ENCODE results near the gene DPEP2NB. TPM values are rescaled to one million over a fixed set of nuclear protein-coding genes. Genes with fewer than 3 reads are reported as not detected.
A peak's percentile ranks its signal among the peaks of the same experiment; 100 is the strongest.

The DPEP2NB gene
- total RNA-seq, 1 donor from 2014 or later = not detected

- POLR2A ChIA-PET = interaction anchor here (0.6 to 4.1 kb wide), 8 partner anchors 13 to 92 kb away, joined by 3 to 26 read pairs (median 8); partner anchors contain the start of genes DDX28, DUS2 and PSMB10
- no peak for DNase-seq
- ATAC-seq (ENCODE audit: low read depth) = no peak
- Mint-ChIP-seq H3K27me3 (no peaks in the 10 kb centered on the region), H3K9me3 (no peaks in the 10 kb centered on the region), H3K4me3 (peak overlapping the region; percentile 32), H3K36me3 (ENCODE audit: low read depth) (peaks cover 9% of the 10 kb centered on the region), H3K27ac (peak overlapping the region; percentile 77), H3K4me1 (peaks cover 80% of the 10 kb centered on the region)
- TF ChIP-seq CTCF (IDR thresholded peaks at IDR 0.05) = no peak
- CTCF ChIA-PET = interaction anchor here (1.1 to 3.7 kb wide), 3 partner anchors 13 to 109 kb away, joined by 3 to 28 read pairs (median 4); no protein-coding TSS in a partner anchor
- intact Hi-C loops (cut with micrococcal nuclease) = loop anchor here (1.0 to 10.0 kb wide), 10 partner anchors 7 to 468 kb away; partner anchors contain the start of genes C16orf86, DDX28, DUS2 and ENKD1
These were observed 23.0 kb downstream of the DPEP2NB start for GRCh38 chr16:67992661-67993206.

- no peak for ATAC-seq (ENCODE audit: low read depth)
- Mint-ChIP-seq H3K9me3 (no peaks in the 10 kb centered on the region), H3K36me3 (ENCODE audit: low read depth) (peaks cover 8% of the 10 kb centered on the region), H3K27me3 (no peaks in the 10 kb centered on the region), H3K27ac (peak overlapping the region; percentile 73), H3K4me3 (no peak overlapping the region), H3K4me1 (peaks cover 76% of the 10 kb centered on the region)
- POLR2A ChIA-PET = interaction anchor here (0.5 to 2.9 kb wide), 5 partner anchors 9 to 199 kb away, joined by 3 to 10 read pairs (median 3); partner anchors contain the start of genes DDX28, DPEP2, DUS2 and NFATC3
- CTCF ChIA-PET = interaction anchor here (0.9 to 3.7 kb wide), 4 partner anchors 48 to 173 kb away, joined by 3 to 28 read pairs (median 4); no protein-coding TSS in a partner anchor
- DNase-seq = no peak
- TF ChIP-seq CTCF (IDR thresholded peaks at IDR 0.05) = no peak
- intact Hi-C loops (cut with micrococcal nuclease) = loop anchor here (5.0 to 10.0 kb wide), 2 partner anchors 323 to 465 kb away; partner anchors contain the start of genes C16orf86, ENKD1 and RIPOR1
These were observed 25.7 kb downstream of the DPEP2NB start for GRCh38 chr16:67990018-67990386.

- CTCF ChIA-PET = interaction anchor here (1.3 to 3.7 kb wide), 3 partner anchors 48 to 172 kb away, joined by 3 to 28 read pairs (median 4); no protein-coding TSS in a partner anchor
- Mint-ChIP-seq H3K27me3 (no peaks in the 10 kb centered on the region), H3K4me1 (peaks cover 76% of the 10 kb centered on the region), H3K9me3 (no peaks in the 10 kb centered on the region), H3K4me3 (no peak overlapping the region), H3K36me3 (ENCODE audit: low read depth) (peaks cover 8% of the 10 kb centered on the region), H3K27ac (peak overlapping the region; percentile 73)
- ATAC-seq (ENCODE audit: low read depth) (peak; percentile 10), DNase-seq (no peak)
- intact Hi-C loops (cut with micrococcal nuclease) = loop anchor here (5.0 to 10.0 kb wide), 2 partner anchors 322 to 465 kb away; partner anchors contain the start of genes C16orf86, ENKD1 and RIPOR1
- POLR2A ChIA-PET = interaction anchor here (0.5 to 1.3 kb wide), 10 partner anchors 10 to 765 kb away, joined by 3 to 8 read pairs (median 3); partner anchors contain the start of genes DDX28, DPEP2, DUS2 and NFATC3
- TF ChIP-seq CTCF (IDR thresholded peaks at IDR 0.05) = no peak
These were observed 26.2 kb downstream of the DPEP2NB start for GRCh38 chr16:67989322-67990017.

GRCh38 chr16:67988675-67989074 is 27.0 kb downstream of the DPEP2NB start:
- H3K4me3 Mint-ChIP-seq = no peak overlapping the region
- no peak for TF ChIP-seq CTCF (IDR thresholded peaks at IDR 0.05)
- no peak for DNase-seq
- ChIA-PET CTCF (interaction anchor here (1.3 to 1.5 kb wide), 2 partner anchors 47 to 172 kb away, joined by 3 to 4 read pairs; no protein-coding TSS in a partner anchor), POLR2A (interaction anchor here (0.8 to 1.3 kb wide), 6 partner anchors 34 to 97 kb away, joined by 3 to 8 read pairs (median 4); partner anchors contain the start of genes DDX28, DUS2, NFATC3 and PSMB10)
- peaks cover 8% of the 10 kb centered on the region for H3K36me3 Mint-ChIP-seq (ENCODE audit: low read depth)
- no peaks in the 10 kb centered on the region for H3K27me3 Mint-ChIP-seq
- peak overlapping the region; percentile 73 for H3K27ac Mint-ChIP-seq
- no peaks in the 10 kb centered on the region for H3K9me3 Mint-ChIP-seq
- peaks cover 79% of the 10 kb centered on the region for H3K4me1 Mint-ChIP-seq
- no peak for ATAC-seq (ENCODE audit: low read depth)
- intact Hi-C loops (cut with micrococcal nuclease) = no loop called here

Data from activated B cell treated with CpG ODN at 0.5 μM for 24 hours (primary cell).